Upper lobe of left lung (tissue), 4 donors: ENCODE measurements around the gene SAMD4B.

Experiments used
- CTCF ChIP-seq, 6 experiments: fragments of 450-650 bp in 4 of 6; fragments of 200-600 bp in 2 of 6; sonication (generic) in 2 of 6; IDR thresholded peaks; one replicate each; pipeline ENCODE4 v1.5.1; 2016 to 2019; ENCODE audit warnings: antibody characterized with exemption in 6 of 6
- EP300 ChIP-seq, 4 donors: sonication (generic); formaldehyde crosslinking; IDR thresholded peaks; one replicate each; pipeline ENCODE4 v1.5.1; 2017; ENCODE audit warnings: antibody characterized with exemption in 4 of 4, control low read depth in 2 of 4
- POLR2A ChIP-seq, 4 donors: fragments of 450-650 bp; IDR thresholded peaks; one replicate each; pipeline ENCODE4 v1.5.1; 2016 to 2017; ENCODE audit warnings: antibody characterized with exemption in 4 of 4, mild to moderate bottlenecking in 2 of 4
- POLR2AphosphoS5 ChIP-seq, 2 donors: sonication (generic); formaldehyde crosslinking; IDR thresholded peaks; one replicate each; pipeline ENCODE4 v1.5.1; 2017; ENCODE audit warnings: antibody characterized with exemption in 2 of 2

DNA sequence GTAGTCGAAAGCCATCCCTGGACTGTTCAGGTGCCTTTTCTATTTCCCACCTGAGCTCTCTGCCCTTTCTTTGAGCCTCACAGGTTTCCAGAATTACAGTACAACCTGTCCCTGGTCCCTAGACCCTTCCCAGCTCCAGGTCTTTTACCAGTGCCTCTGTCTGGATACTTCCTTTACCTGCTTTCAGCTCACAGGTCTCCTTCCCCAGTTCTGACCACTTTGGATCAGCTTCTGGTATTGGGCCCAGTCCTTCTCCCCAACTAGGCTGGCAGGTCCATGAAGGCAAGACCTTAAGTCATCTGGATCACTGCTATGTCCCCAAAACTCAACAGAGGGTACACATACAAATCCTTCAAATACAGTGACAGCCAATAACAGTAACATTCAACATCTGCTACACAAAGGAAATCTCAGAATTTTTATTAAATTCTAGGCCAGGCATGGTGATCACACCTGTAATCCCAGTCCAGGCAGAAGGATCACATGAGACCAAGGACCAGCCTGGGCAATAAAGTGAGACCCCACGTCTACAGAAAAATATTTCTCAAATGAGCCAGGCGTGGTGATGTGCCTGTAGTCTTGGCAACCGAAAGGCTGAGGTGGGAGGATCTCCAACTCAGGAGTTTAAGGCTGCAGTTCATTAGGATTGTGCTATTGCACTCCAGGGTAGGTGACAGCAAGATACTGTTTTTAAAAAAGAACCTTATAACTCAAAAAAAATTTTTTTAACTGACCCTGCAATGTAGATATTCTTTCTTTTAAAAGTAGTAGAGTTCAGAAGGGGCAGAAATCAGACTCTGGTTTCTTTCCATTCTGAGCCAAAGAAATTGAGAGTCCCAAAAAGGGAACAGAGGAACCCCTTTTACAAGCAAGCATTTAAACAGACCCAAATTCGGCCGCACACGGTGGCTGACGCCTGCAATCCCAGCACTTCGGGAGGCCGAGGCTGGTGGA, 92.2 kb downstream of the SAMD4B start:
- no peak for TF ChIP-seq CTCF (IDR thresholded peaks at IDR 0.05)
- no peak for TF ChIP-seq EP300 (IDR thresholded peaks at IDR 0.05)
- no peak for TF ChIP-seq POLR2A (IDR thresholded peaks at IDR 0.05)
- TF ChIP-seq POLR2AphosphoS5 (IDR thresholded peaks at IDR 0.05): no peak
